GM19025 (cell line): ENCODE data around the gene TMEM87B.
"Not testable (repeated sequence)": the region's sequence is repeated elsewhere in the genome, so short reads cannot be mapped to it uniquely, and the experiment has no call there.

Source experiments
- ATAC-seq: cut with Tn5 transposase; IDR thresholded peaks from one replicate; pipeline ENCODE4 v1.9.1; 2021; ENCODE audit warnings: mild to moderate bottlenecking, low read depth, moderate library complexity; ENCODE audit not compliant: unreplicated experiment

TMEM87B gene

GRCh38 chr2:112032224-112032586 is 22.9 kb upstream of the TMEM87B start:
- ATAC-seq, result no peak

GRCh38 chr2:112032689-112033465 is 22.2 kb upstream of the TMEM87B start:
- no peak for ATAC-seq

GRCh38 chr2:112033600-112033999 is 21.5 kb upstream of the TMEM87B start:
- no peak for ATAC-seq

- ATAC-seq, result no peak
Measured at GRCh38 chr2:112034924-112035323, 20.1 kb upstream of the TMEM87B start.

DNA sequence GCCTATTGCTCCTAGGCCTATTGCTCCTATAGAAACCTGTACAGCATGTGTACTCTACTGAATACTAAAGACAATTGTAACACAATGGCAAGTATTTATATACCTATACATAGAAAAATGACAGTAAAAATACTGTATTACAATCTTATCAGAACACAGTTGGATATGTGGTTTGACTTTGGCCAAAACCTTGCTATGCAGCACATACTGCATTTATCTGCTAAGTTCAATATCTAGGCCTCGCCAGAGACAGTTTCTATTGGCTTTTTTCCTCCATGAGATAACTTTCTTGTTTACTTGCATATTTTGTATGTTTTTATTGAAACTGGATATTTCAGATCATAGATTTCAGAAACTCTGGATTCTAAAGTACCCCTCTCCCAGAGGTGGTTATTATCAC is 19.3 kb upstream of the TMEM87B start:
- no peak for ATAC-seq

- ATAC-seq, result not testable (repeated sequence)
Measured at GRCh38 chr2:112039556-112039955, 15.5 kb upstream of the TMEM87B start.

- not testable (repeated sequence) for ATAC-seq
Measured at GRCh38 chr2:112040066-112040465, 15.0 kb upstream of the TMEM87B start.

GRCh38 chr2:112041460-112041859 is 13.6 kb upstream of the TMEM87B start:
- ATAC-seq, result not testable (repeated sequence)

DNA sequence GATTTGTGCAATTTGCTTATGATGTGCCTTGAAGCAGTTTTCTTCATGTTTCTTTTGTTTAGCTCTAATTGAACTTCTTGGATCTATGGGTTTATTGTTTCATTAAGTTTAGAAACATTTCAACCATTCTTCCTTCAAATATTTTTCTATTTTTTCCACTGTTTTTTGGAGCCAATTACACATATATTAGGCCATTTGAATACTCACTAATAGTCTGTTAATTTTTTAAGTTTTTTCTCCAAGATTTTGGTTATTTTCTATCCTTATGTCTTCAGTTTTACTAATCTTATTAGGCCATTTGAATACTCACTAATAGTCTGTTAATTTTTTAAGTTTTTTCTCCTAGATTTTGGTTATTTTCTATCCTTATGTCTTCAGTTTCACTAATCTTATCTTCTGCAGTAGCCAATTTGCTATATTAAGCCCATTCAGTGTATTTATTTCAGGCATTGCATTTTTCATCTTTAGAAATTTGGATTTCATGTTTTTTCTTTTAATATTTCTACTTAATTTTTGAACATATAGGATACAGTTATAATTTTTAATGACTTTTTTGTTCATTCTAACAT is 9.5 kb upstream of the TMEM87B start:
- no peak for ATAC-seq

DNA sequence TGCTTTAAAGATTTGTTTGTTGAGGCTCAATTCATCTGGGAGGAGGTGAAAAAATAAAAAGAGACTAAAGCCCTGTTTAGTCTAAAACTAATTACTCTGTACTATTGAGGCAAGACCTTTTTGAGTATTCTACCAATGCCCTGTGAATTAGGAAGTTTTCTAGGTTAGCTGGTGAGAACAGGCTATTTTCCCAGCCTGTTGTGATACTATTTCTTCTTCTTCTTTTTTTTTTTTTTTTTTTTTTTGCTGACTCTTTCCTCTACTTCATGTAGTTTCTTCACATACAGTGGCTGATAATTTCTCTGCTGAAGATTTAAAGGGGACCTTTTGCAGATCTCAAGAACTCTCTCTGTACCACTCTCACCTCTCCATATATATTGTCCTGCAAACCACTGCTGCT is 8.8 kb upstream of the TMEM87B start:
- ATAC-seq, result no peak

- ATAC-seq, result no peak
Measured at GRCh38 chr2:112047537-112048235, 7.4 kb upstream of the TMEM87B start.

- ATAC-seq, result no peak
Measured at GRCh38 chr2:112048236-112048592, 6.9 kb upstream of the TMEM87B start.

GRCh38 chr2:112048887-112049286 is 6.2 kb upstream of the TMEM87B start:
- no peak for ATAC-seq

DNA sequence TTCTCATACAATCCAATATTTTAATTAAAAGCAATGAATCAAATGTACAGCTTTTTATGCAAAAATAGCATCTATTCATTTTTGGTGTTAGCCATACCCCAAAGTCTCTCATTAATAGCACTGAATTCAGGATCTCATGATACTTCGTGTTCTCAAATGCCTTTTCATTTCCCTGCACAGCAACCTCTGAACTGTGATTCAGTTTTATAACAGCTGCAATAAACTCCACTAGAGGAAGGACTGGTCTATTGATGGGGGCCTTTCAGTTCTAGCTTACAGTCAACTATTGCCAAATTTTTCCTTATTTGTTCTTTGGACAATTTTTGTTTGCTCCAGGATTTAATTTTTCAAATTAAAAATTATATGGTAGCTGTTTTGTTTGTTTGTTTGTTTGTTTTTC is 4.8 kb upstream of the TMEM87B start:
- ATAC-seq, result no peak

DNA sequence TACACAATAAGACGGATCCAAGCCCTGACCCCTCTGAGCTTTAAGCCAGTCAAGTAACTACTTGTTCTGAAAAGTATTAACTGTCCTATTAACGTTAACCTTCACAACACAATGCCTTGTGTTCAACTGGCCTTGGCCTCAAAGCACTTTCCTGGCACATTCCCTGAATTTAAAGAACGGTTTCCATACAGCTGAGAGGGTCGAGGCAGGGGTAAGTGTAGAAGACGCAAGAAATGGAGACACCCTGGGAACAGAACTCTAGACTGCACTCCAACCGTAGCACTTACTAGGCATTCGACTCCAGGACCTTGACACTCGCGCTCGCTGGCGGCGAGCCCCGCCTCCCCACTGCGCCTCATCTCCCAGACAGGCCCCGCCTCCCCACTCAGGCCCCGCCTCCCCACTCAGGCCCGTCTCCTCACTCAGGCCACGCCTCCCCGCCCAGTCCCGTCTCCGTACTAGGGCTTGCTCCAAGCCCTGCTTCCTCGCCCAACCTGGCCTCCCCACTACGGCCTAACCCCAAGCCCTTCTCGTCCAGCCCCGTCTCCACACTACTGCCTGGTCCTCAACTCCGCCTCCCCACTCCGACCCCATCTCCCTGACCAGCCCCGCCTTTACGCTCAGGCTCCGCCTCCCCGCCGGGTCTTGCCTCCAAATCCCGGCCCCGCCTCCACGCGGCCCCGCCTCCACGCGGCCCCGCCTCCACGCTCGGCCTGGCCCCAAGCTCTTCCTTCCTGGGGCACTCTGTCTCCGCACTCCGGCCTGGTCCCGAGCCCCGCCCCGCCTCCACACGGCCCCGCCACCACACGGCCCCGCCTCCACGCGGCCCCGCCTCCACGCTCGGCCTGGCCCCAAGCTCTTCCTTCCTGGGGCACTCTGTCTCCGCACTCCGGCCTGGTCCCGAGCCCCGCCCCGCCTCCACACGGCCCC is 887 bp upstream of the TMEM87B start:
- ATAC-seq, result peak; percentile 51

GRCh38 chr2:112055730-112056625 is 909 bp downstream of the TMEM87B start:
- no peak for ATAC-seq

DNA sequence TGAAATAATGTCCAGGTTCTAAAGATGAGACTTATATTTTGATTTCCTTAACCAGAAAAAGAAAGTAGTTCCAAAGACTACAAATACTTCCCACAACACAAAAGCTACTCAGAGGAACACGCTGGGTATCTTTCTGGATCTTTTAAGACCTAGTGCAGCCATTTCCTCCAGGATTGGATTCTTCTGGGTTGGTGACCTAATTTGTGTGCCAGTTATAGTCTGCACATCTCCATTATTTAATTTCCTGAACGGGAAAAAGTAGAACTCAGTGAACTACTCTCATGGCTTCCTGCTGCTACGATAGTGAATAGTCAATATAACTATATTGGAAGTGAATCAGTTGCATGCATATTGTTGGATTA is 1.5 kb downstream of the TMEM87B start:
- no peak for ATAC-seq

GRCh38 chr2:112059671-112060070 is 4.6 kb downstream of the TMEM87B start:
- ATAC-seq, result no peak

- no peak for ATAC-seq
Measured at GRCh38 chr2:112061299-112061698, 6.2 kb downstream of the TMEM87B start.

DNA sequence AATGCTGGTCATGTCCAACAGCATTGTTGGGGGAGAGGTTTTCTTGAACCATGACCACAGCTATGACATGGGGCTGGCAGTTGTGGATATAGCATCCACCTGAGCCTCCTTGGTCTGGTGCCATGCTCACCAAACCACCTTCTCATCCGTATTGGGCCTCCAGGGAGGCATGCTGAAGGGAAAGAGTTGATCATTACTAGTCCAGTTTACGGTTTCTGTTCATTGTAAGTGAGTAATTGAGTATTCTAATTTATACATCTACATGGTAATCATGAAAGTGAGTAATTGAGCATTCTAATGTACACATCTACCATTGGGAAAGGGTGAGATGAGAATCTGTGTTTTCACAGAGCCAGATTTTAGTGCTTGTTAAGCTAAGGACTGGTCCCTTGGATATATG is 6.8 kb downstream of the TMEM87B start:
- ATAC-seq, result no peak
